22Rv1 (cell line): ENCODE results near the gene PIGQ.

ENCODE experiments used
- ZFX ChIP-seq: fragments of 450-650 bp; IDR thresholded peaks from 2 replicates; pipeline ENCODE4 v1.6.1; 2017; ENCODE audit warnings: antibody characterized with exemption, borderline replicate concordance
- TF ChIP-seq, protein P1 (sequence below): fragments of 450-650 bp; IDR thresholded peaks from 2 replicates; pipeline ENCODE4 v1.5.1; 2017; ENCODE audit warnings: mild to moderate bottlenecking

DNA sequence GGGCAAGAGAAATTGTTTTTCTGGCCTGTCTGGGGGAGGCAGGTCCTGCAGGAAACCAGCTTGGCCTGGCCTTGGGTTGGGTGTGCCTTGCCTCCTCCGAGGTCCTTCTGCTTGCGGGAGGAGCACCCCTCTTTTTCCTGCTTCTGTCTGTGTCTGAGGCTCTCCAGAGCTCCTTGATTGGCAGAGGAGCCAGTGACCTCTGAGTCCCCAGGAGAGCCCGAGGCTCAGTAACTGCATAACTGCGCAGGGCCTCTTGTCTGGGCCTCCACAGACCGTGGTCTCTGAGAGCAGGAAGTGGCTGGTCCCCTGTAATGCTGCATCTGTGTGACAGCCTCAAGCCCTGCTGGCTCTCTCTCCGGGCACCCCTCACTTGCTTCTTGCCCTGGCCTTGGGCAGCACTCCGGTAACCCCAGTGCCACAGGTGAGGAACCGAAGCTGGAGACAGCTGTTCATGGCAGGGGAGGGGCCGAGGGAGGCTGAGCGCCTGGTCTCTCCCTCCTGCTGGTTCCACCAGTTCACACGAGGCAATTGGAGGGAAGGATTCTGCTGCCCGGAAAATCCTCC is 40.7 kb upstream of the PIGQ start:
- TF ChIP-seq, protein P1, sequence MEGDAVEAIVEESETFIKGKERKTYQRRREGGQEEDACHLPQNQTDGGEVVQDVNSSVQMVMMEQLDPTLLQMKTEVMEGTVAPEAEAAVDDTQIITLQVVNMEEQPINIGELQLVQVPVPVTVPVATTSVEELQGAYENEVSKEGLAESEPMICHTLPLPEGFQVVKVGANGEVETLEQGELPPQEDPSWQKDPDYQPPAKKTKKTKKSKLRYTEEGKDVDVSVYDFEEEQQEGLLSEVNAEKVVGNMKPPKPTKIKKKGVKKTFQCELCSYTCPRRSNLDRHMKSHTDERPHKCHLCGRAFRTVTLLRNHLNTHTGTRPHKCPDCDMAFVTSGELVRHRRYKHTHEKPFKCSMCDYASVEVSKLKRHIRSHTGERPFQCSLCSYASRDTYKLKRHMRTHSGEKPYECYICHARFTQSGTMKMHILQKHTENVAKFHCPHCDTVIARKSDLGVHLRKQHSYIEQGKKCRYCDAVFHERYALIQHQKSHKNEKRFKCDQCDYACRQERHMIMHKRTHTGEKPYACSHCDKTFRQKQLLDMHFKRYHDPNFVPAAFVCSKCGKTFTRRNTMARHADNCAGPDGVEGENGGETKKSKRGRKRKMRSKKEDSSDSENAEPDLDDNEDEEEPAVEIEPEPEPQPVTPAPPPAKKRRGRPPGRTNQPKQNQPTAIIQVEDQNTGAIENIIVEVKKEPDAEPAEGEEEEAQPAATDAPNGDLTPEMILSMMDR = no peak
- TF ChIP-seq ZFX = no peak
